ENCODE data around the gene ZFPM1. TPM values are rescaled to one million over a fixed set of nuclear protein-coding genes. Genes with fewer than 3 reads are reported as not detected.

ZFPM1 gene
- total RNA-seq, 1 experiment from 2014 or later, result 14.6 TPM

GRCh38 chr16:88541831-88542616 lies 88.9 kb downstream of the ZFPM1 start:
- DNase-seq (ENCODE audit: low read depth, low spot score) (no peak), ATAC-seq (no peak)
- H3K9me2 ChIP-seq (ENCODE audit: insufficient read depth), result no peaks in the 10 kb centered on the region
- H3K4me1 ChIP-seq (ENCODE audit: control insufficient read depth in 1 of 2, insufficient read depth in 2 of 2, low read length in 2 of 2), result no peaks in the 10 kb centered on the region; a peak in 2 of 4 replicates
- peaks cover 12% of the 10 kb centered on the region; the same call in 1 of the 2 replicates for H3K27me3 ChIP-seq (ENCODE audit: insufficient read depth, low read length)
- no peak overlapping the region for H3K4me3 ChIP-seq (replicated peaks in 1 of 2; ENCODE audit: low read depth in 1 of 2, low read length in 2 of 2)
- H3K9me3 ChIP-seq (ENCODE audit: control insufficient read depth in 1 of 2, insufficient read depth in 1 of 2, low read depth in 1 of 2, low read length in 2 of 2), result peaks cover 21% of the 10 kb centered on the region in 2 experiments; a peak in 3 of 4 replicates
- no peaks in the 10 kb centered on the region for H4K20me1 ChIP-seq (ENCODE audit: insufficient read depth)
- BruUV-seq (replicated peaks), result no TSS peak
- ChIA-PET RAD21 (ENCODE audit: low non-redundant PET in 1 of 2, low total read pairs in 2 of 2, uncharacterized antibody in 2 of 2, unreplicated experiment in 2 of 2) (no interaction called here), CTCF (no interaction called here), POLR2A (no interaction called here)
- no peaks in the 10 kb centered on the region for H3K36me3 ChIP-seq (ENCODE audit: control insufficient read depth in 1 of 2, insufficient read depth in 2 of 2, low read length in 2 of 2)
- H2AFZ ChIP-seq (ENCODE audit: low read depth, low read length, poor library complexity, severe bottlenecking), result no peak overlapping the region
- no peak overlapping the region for H3K27ac ChIP-seq (ENCODE audit: low read depth, low read length)
- H3K9ac ChIP-seq (ENCODE audit: low read length), result no peak overlapping the region
- no peak for TF ChIP-seq POLR2AphosphoS5 (IDR thresholded peaks at IDR 0.05; ENCODE audit: low read depth, low read length)
- no peak for TF ChIP-seq ZBTB33 (IDR thresholded peaks at IDR 0.05; ENCODE audit: extremely low read depth, insufficient replicate concordance, low read length)
- TF ChIP-seq JUND (IDR thresholded peaks at IDR 0.05), result no peak
- no peak for TF ChIP-seq EZH2 (IDR thresholded peaks at IDR 0.05)
- no peak for TF ChIP-seq CTCF (IDR thresholded peaks at IDR 0.05 in 2 of 3, conservative IDR thresholded peaks at IDR 0.05 in 1 of 3; ENCODE audit: borderline replicate concordance in 1 of 3, insufficient read depth in 1 of 3, low read depth in 2 of 3, low read length in 2 of 3)
- no peak for TF ChIP-seq YY1 (IDR thresholded peaks at IDR 0.05; ENCODE audit: extremely low read depth, insufficient replicate concordance, low read depth, low read length)
- TF ChIP-seq SIN3A (IDR thresholded peaks at IDR 0.05; ENCODE audit: low read depth), result no peak
- intact Hi-C loops (cut with micrococcal nuclease), result no loop called here
- H3K4me2 ChIP-seq (ENCODE audit: low read length), result no peak overlapping the region
- no peaks in the 10 kb centered on the region for H3K79me2 ChIP-seq (ENCODE audit: insufficient read depth, low read length)

Data from HCT116 (cell line).